Activated CD4-positive, alpha-beta T cell treated with anti-CD3 and anti-CD28 coated beads for 36 hours (primary cell): ENCODE data around the gene SLC6A14. TPM values are rescaled to one million over a fixed set of nuclear protein-coding genes. Genes with fewer than 3 reads are reported as not detected.

Experiments used
- ATAC-seq: fragments of 200-7000 bp; cut with Tn5 transposase; one replicate; pipeline ENCODE4 v1.10.0; 2021; ENCODE audit warnings: mild to moderate bottlenecking, moderate library complexity
- CTCF ChIA-PET: fragments of 350-600 bp; sonication (Branson Sonifier 250); formaldehyde crosslinking; loops from one replicate; lab custom pipeline; 2021; ENCODE audit warnings: antibody characterized with exemption; lab: Charles Lee
- POLR2A ChIA-PET: fragments of 350-600 bp; sonication (Branson Sonifier 250); formaldehyde crosslinking; loops from one replicate; lab custom pipeline; 2021; ENCODE audit warnings: antibody characterized with exemption, inconsistent platforms; lab: Charles Lee
- DNase-seq: peaks from one replicate; pipeline ENCODE4 v3.0.0-alpha.2; 2020
- H3K27ac Mint-ChIP-seq: one replicate; pipeline ENCODE4 v1.8.0; 2021; ENCODE audit warnings: mixed read lengths
- H3K27me3 Mint-ChIP-seq: one replicate; pipeline ENCODE4 v1.8.0; 2021; ENCODE audit warnings: mixed read lengths
- H3K36me3 Mint-ChIP-seq: one replicate; pipeline ENCODE4 v1.8.0; 2021; ENCODE audit warnings: low read depth, mixed read lengths
- H3K4me1 Mint-ChIP-seq: one replicate; pipeline ENCODE4 v1.8.0; 2021; ENCODE audit warnings: mixed read lengths
- H3K4me3 Mint-ChIP-seq: one replicate; pipeline ENCODE4 v1.8.0; 2021; ENCODE audit warnings: mild to moderate bottlenecking, moderate library complexity, mixed read lengths
- H3K9me3 Mint-ChIP-seq: one replicate; pipeline ENCODE4 v1.8.0; 2021; ENCODE audit warnings: low read depth, mixed read lengths
- intact Hi-C, 2 experiments: fragments of 100-400 bp; cut with DNase I in 1 of 2; cut with micrococcal nuclease in 1 of 2; formaldehyde crosslinking; loops; one replicate each; pipeline versions ENCODE4 v1.14.2 to v1.15.1; 2022 to 2024; cut with DNase I, micrococcal nuclease
- total RNA-seq, 2 experiments: library from RNA; stranded (reverse); gene quantifications; one replicate each; pipeline ENCODE4 v1.2.3, GENCODE V29; 2021

Gene SLC6A14, protein sequence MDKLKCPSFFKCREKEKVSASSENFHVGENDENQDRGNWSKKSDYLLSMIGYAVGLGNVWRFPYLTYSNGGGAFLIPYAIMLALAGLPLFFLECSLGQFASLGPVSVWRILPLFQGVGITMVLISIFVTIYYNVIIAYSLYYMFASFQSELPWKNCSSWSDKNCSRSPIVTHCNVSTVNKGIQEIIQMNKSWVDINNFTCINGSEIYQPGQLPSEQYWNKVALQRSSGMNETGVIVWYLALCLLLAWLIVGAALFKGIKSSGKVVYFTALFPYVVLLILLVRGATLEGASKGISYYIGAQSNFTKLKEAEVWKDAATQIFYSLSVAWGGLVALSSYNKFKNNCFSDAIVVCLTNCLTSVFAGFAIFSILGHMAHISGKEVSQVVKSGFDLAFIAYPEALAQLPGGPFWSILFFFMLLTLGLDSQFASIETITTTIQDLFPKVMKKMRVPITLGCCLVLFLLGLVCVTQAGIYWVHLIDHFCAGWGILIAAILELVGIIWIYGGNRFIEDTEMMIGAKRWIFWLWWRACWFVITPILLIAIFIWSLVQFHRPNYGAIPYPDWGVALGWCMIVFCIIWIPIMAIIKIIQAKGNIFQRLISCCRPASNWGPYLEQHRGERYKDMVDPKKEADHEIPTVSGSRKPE
- total RNA-seq, result not detected

DNA sequence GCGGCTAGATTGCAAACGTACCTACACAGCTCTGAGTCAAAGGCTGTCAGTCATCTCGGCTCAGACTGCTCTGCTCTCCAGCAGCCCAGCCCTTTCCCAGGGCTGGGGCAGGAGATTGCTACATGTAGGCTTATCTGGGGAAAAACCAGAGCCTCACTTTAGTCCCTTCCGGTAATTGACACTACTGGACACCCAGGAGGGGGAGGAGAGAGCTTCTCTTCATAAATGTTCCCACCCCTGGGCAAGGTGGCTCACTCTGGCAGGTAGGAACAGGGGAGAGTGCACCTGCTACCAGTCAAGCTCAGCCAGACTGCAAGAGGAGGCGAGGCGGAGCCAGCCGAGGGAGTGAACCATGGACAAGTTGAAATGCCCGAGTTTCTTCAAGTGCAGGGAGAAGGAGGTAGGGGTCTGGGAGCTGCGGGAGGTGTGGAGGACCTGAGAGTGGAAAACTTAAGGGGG lies at the start of gene SLC6A14:
Gene SLC6A14, plus strand, starts transcription at position 249 of the 459 bp plus-strand sequence. Its CDS starts 104 bp downstream, at position 353.
- DNase-seq (no peak), ATAC-seq (no peak)
- H3K9me3 Mint-ChIP-seq, result no peaks in the 10 kb centered on the region
- no peaks in the 10 kb centered on the region for H3K4me1 Mint-ChIP-seq
- ChIA-PET POLR2A (no interaction called here), CTCF (no interaction called here)
- H3K27me3 Mint-ChIP-seq, result no peaks in the 10 kb centered on the region
- H3K4me3 Mint-ChIP-seq, result no peak within 1 kb of the TSS
- no peak within 1 kb of the TSS for H3K27ac Mint-ChIP-seq
- intact Hi-C loops, result no loop called here
- no peaks in the 10 kb centered on the region for H3K36me3 Mint-ChIP-seq

- Mint-ChIP-seq H3K27ac (no peak overlapping the region), H3K4me1 (no peaks in the 10 kb centered on the region), H3K4me3 (no peak overlapping the region), H3K36me3 (no peaks in the 10 kb centered on the region), H3K27me3 (no peaks in the 10 kb centered on the region), H3K9me3 (no peaks in the 10 kb centered on the region)
- ATAC-seq (no peak), DNase-seq (no peak)
- intact Hi-C loops, result no loop called here
- POLR2A ChIA-PET, result no interaction called here
- CTCF ChIA-PET, result no interaction called here
Measured at GRCh38 chrX:116395752-116396151, 40.7 kb upstream of the SLC6A14 start.

DNA sequence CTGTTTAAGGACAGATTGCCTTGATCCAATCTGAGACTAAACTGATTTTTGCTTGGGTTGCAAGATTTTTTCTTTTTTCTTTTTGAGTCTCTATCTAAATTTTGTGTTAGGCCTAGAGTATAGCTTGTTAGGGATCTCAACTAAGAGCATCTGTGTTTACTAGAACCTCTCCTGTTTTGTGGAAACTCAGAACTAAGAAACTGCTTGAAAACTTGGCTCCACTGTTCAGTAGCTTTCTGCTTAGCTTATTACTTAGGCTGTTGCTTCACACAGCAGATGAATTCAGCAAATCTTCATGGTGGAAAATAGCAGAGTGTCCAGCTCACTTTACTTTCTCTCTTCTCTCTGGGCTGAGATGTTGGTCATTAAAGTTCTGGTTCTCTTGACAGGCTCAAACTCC lies 36.7 kb upstream of the SLC6A14 start:
- Mint-ChIP-seq H3K4me3 (no peak overlapping the region), H3K36me3 (no peaks in the 10 kb centered on the region), H3K9me3 (no peaks in the 10 kb centered on the region), H3K4me1 (no peaks in the 10 kb centered on the region), H3K27me3 (no peaks in the 10 kb centered on the region), H3K27ac (no peak overlapping the region)
- ChIA-PET POLR2A (no interaction called here), CTCF (interaction anchor here (0.6 kb wide), 1 partner anchor 611 kb away, joined by 3 read pairs; no protein-coding TSS in a partner anchor)
- ATAC-seq (no peak), DNase-seq (no peak)
- intact Hi-C loops, result no loop called here

GRCh38 chrX:116409219-116409618 lies 27.2 kb upstream of the SLC6A14 start:
- Mint-ChIP-seq H3K4me1 (no peaks in the 10 kb centered on the region), H3K27ac (no peak overlapping the region), H3K27me3 (no peaks in the 10 kb centered on the region), H3K36me3 (no peaks in the 10 kb centered on the region), H3K4me3 (no peak overlapping the region), H3K9me3 (no peaks in the 10 kb centered on the region)
- DNase-seq, result no peak
- intact Hi-C loops, result no loop called here
- CTCF ChIA-PET, result no interaction called here
- POLR2A ChIA-PET, result no interaction called here
- ATAC-seq, result no peak

- POLR2A ChIA-PET, result no interaction called here
- CTCF ChIA-PET, result no interaction called here
- Mint-ChIP-seq H3K4me3 (no peak overlapping the region), H3K4me1 (no peaks in the 10 kb centered on the region), H3K9me3 (no peaks in the 10 kb centered on the region), H3K27me3 (no peaks in the 10 kb centered on the region), H3K36me3 (no peaks in the 10 kb centered on the region), H3K27ac (no peak overlapping the region)
- no peak for ATAC-seq
- intact Hi-C loops, result no loop called here
- no peak for DNase-seq
Measured at GRCh38 chrX:116413273-116413672, 23.1 kb upstream of the SLC6A14 start.

DNA sequence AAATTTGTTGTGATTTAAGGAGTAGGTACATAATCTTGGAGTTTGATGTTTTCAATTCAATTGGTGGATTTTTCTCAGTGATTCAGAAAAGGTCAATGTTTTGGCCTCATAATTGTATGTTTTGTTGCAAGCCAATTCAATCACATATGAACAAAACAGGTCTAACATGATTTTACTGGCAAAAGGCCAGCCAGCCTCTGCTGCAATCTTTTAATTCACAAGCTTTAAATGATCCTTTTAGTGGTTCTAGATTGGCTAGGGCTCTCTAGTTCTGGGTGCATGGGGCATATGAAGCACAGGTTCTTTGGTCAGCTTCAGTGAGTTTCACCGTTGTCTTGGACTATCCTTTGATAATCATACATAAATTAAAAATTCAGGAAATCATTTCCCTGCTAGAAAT lies 19.2 kb upstream of the SLC6A14 start:
- Mint-ChIP-seq H3K4me1 (no peaks in the 10 kb centered on the region), H3K27ac (no peak overlapping the region), H3K9me3 (no peaks in the 10 kb centered on the region), H3K27me3 (no peaks in the 10 kb centered on the region), H3K4me3 (no peak overlapping the region), H3K36me3 (no peaks in the 10 kb centered on the region)
- no peak for DNase-seq
- no peak for ATAC-seq
- ChIA-PET CTCF (no interaction called here), POLR2A (no interaction called here)
- intact Hi-C loops, result no loop called here

DNA sequence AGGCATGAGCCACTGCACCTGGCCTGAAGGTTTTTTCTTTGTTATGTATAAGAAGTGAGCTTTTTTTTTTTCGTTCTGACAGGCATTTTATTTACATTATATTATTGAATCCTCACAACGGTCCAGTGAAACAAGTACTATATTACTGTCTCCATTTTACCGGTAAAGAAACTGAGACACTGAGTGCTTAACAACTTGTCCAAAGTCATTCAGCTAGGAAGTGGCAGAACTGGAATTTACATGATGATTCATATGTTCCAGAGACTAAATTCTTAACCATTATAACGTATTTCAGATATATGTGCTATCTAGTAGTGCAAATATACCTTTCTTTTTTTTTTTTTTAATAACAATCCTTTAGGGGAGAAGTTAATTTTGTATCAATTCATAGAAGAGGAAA lies 18.4 kb upstream of the SLC6A14 start:
- ChIA-PET POLR2A (no interaction called here), CTCF (no interaction called here)
- Mint-ChIP-seq H3K27me3 (no peaks in the 10 kb centered on the region), H3K36me3 (no peaks in the 10 kb centered on the region), H3K9me3 (no peaks in the 10 kb centered on the region), H3K27ac (no peak overlapping the region), H3K4me1 (no peaks in the 10 kb centered on the region), H3K4me3 (no peak overlapping the region)
- DNase-seq (no peak), ATAC-seq (no peak)
- intact Hi-C loops, result no loop called here

GRCh38 chrX:116427978-116428377 lies 8.4 kb upstream of the SLC6A14 start:
- no peak for ATAC-seq
- no peaks in the 10 kb centered on the region for H3K27me3 Mint-ChIP-seq

DNA sequence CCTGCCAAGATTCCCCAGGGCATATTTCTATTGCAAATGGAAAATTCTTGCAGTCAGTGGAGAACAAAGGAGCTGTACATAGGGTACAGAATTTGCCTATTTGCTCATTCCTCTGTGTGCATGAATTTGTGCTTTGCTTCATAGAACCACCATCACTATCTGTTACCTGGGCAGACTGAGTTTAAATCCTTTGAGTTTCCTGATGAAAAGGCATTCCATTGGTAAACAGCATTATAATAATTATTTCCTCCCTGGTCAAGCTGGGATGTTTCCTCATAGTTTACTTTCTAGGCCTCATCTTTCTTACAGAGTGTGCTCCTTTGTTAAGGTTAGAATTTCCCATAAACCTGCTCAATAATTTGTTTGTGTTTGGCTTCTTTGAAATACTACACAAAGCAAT lies 809 bp upstream of the SLC6A14 start:
- ATAC-seq, result no peak
- intact Hi-C loops, result no loop called here

More at GRCh38 chrX:116427978-116428377, 8.4 kb upstream of the SLC6A14 start:
- intact Hi-C loops, result no loop called here
- no peak for DNase-seq
- Mint-ChIP-seq H3K4me1 (no peaks in the 10 kb centered on the region), H3K4me3 (no peak overlapping the region), H3K9me3 (no peaks in the 10 kb centered on the region), H3K36me3 (no peaks in the 10 kb centered on the region), H3K27ac (no peak overlapping the region)
- ChIA-PET POLR2A (no interaction called here), CTCF (no interaction called here)

GRCh38 chrX:116449156-116449555 lies 12.8 kb downstream of the SLC6A14 start:
- POLR2A ChIA-PET, result no interaction called here
- DNase-seq, result no peak

More for the DNA sequence above, 809 bp upstream of the SLC6A14 start:
- CTCF ChIA-PET, result no interaction called here
- H3K9me3 Mint-ChIP-seq, result no peaks in the 10 kb centered on the region
- H3K4me3 Mint-ChIP-seq, result no peak overlapping the region
- no peaks in the 10 kb centered on the region for H3K27me3 Mint-ChIP-seq
- H3K4me1 Mint-ChIP-seq, result no peaks in the 10 kb centered on the region
- POLR2A ChIA-PET, result no interaction called here
- H3K27ac Mint-ChIP-seq, result no peak overlapping the region
- no peaks in the 10 kb centered on the region for H3K36me3 Mint-ChIP-seq
- DNase-seq, result no peak

GRCh38 chrX:116462822-116463221 lies 26.4 kb downstream of the SLC6A14 start, which contains the start of gene CT83:
Gene CT83, minus strand, starts transcription at chrX:116462976. Its CDS starts 120 bp downstream, at chrX:116462856.
- ATAC-seq (no peak), DNase-seq (no peak)
- H3K27me3 Mint-ChIP-seq, result no peaks in the 10 kb centered on the region
- intact Hi-C loops, result no loop called here
- H3K4me1 Mint-ChIP-seq, result no peaks in the 10 kb centered on the region
- no peak within 1 kb of the TSS for H3K4me3 Mint-ChIP-seq
- H3K9me3 Mint-ChIP-seq, result no peaks in the 10 kb centered on the region
- no peak within 1 kb of the TSS for H3K27ac Mint-ChIP-seq
- no peaks in the 10 kb centered on the region for H3K36me3 Mint-ChIP-seq
- ChIA-PET POLR2A (no interaction called here), CTCF (no interaction called here)

More at GRCh38 chrX:116449156-116449555, 12.8 kb downstream of the SLC6A14 start:
- Mint-ChIP-seq H3K4me3 (no peak overlapping the region), H3K4me1 (no peaks in the 10 kb centered on the region), H3K9me3 (no peaks in the 10 kb centered on the region), H3K36me3 (no peaks in the 10 kb centered on the region), H3K27me3 (no peaks in the 10 kb centered on the region), H3K27ac (no peak overlapping the region)
- ATAC-seq, result no peak
- intact Hi-C loops, result no loop called here
- CTCF ChIA-PET, result no interaction called here

- Mint-ChIP-seq H3K4me1 (no peaks in the 10 kb centered on the region), H3K4me3 (no peak overlapping the region), H3K36me3 (no peaks in the 10 kb centered on the region), H3K27me3 (no peaks in the 10 kb centered on the region), H3K9me3 (no peaks in the 10 kb centered on the region), H3K27ac (no peak overlapping the region)
- ChIA-PET CTCF (no interaction called here), POLR2A (no interaction called here)
- DNase-seq, result no peak
- ATAC-seq, result no peak
- intact Hi-C loops, result no loop called here
Measured at GRCh38 chrX:116480059-116480458, 43.7 kb downstream of the SLC6A14 start.
